ENCODE measurements around the gene RASAL1.

DNA sequence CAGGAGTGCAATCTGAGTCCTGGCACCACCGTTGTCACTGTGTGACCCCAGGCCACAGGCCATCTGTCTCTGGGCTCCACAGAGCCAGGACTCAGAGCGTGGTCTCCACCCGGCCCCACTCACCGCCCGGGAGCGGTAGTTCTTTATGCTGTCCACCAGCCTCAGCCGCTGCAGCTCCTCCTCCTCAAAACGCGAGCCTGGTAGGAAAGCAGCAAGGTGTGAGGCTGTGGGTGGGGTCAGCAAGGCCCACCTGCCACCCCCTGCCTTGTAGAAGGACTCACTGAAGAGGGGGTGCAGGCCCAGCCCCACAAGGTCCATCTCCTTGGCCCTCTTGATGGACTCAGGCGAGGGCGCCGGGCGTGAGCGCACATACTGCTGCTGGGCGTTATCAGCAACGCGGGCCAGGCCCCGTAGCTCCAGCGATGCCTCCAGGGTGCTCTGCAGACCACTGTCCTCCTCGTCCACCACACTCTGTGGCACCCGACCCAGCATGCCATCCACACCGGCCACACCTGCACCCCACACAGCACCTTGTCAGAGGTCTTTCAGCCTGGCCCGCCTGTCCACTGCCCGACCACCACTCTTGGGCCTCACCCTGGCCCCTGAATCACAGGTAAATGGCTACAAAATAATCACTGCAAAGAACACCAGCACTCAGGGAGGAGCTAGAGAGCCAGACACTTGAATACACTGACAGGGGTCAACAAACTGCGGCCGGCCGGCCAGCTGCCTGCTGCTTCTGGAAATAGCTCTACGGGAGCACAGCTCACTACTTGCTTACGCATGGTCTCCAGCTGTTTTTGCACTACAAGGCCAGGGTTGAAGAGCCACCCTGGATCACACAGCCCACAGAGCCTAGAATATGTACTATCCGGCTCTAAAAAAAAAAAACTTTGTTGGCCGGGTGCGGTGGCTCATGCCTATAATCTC lies 30.2 kb upstream of the RASAL1 start:
- TF ChIP-seq ZNF24 (tag by site-specific recombination; IDR thresholded peaks at IDR 0.05) (no peak), ZNF423 (tag by site-specific recombination; IDR thresholded peaks at IDR 0.05) (no peak), ZBTB7A (tag by site-specific recombination; IDR thresholded peaks at IDR 0.05; ENCODE audit: low read depth) (no peak), KLF16 (tag by site-specific recombination; IDR thresholded peaks at IDR 0.05) (no peak), ZNF837 (tag by site-specific recombination; IDR thresholded peaks at IDR 0.05) (no peak), ZBTB17 (tag by site-specific recombination; IDR thresholded peaks at IDR 0.05) (no peak), YY1 (tag by site-specific recombination; IDR thresholded peaks at IDR 0.05) (no peak), ZNF138 (tag by site-specific recombination; IDR thresholded peaks at IDR 0.05; ENCODE audit: borderline replicate concordance) (no peak), ZNF623 (tag by site-specific recombination; IDR thresholded peaks at IDR 0.05) (no peak), ZNF776 (tag by site-specific recombination; IDR thresholded peaks at IDR 0.05; ENCODE audit: borderline replicate concordance) (no peak), ZNF302 (tag by site-specific recombination; IDR thresholded peaks at IDR 0.05; ENCODE audit: low read depth) (no peak)
- TF ChIP-seq, protein P1, sequence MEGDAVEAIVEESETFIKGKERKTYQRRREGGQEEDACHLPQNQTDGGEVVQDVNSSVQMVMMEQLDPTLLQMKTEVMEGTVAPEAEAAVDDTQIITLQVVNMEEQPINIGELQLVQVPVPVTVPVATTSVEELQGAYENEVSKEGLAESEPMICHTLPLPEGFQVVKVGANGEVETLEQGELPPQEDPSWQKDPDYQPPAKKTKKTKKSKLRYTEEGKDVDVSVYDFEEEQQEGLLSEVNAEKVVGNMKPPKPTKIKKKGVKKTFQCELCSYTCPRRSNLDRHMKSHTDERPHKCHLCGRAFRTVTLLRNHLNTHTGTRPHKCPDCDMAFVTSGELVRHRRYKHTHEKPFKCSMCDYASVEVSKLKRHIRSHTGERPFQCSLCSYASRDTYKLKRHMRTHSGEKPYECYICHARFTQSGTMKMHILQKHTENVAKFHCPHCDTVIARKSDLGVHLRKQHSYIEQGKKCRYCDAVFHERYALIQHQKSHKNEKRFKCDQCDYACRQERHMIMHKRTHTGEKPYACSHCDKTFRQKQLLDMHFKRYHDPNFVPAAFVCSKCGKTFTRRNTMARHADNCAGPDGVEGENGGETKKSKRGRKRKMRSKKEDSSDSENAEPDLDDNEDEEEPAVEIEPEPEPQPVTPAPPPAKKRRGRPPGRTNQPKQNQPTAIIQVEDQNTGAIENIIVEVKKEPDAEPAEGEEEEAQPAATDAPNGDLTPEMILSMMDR (tag by site-specific recombination; IDR thresholded peaks at IDR 0.05): no peak
